WERI-Rb-1 (cell line): ENCODE results near the gene HERC6.

Experiments
- DNase-seq: peaks from one replicate; pipeline ENCODE4 v3.0.0-alpha.2; 2020
- H3K27ac ChIP-seq: fragments of 250-450 bp; sonication (Bioruptor Pico); 2 replicates; pipeline ENCODE4 v1.5.1; 2020; ENCODE audit warnings: mild to moderate bottlenecking, moderate library complexity
- H3K27me3 ChIP-seq: fragments of 250-450 bp; sonication (Bioruptor Pico); 2 replicates; pipeline ENCODE4 v1.5.1; 2021; ENCODE audit warnings: mild to moderate bottlenecking, low read depth, moderate library complexity; ENCODE audit not compliant: insufficient read depth, severe bottlenecking
- H3K36me3 ChIP-seq: fragments of 250-450 bp; sonication (Bioruptor Pico); 2 replicates; pipeline ENCODE4 v1.5.1; 2020; ENCODE audit warnings: mild to moderate bottlenecking, moderate library complexity
- H3K4me3 ChIP-seq: 2 replicates; pipeline ENCODE4 v1.5.1; 2011; ENCODE audit warnings: low read depth, mild to moderate bottlenecking, control low read depth, low read length
- H3K9me3 ChIP-seq: fragments of 250-450 bp; sonication (Bioruptor Pico); 2 replicates; pipeline ENCODE4 v1.5.1; 2021; ENCODE audit warnings: mild to moderate bottlenecking, moderate library complexity; ENCODE audit not compliant: severe bottlenecking
- CTCF ChIP-seq: IDR thresholded peaks from 2 replicates; pipeline ENCODE4 v1.5.1; 2011; ENCODE audit warnings: low read depth, mild to moderate bottlenecking, control low read depth, inconsistent platforms, low read length

Gene HERC6

GRCh38 chr4:88350786-88351185 is 27.9 kb upstream of the HERC6 start:
- no peak for TF ChIP-seq CTCF
- Histone ChIP-seq H3K27ac (no peak overlapping the region), H3K9me3 (peaks cover 4% of the 10 kb centered on the region), H3K36me3 (no peaks in the 10 kb centered on the region), H3K4me3 (no peak overlapping the region), H3K27me3 (no peaks in the 10 kb centered on the region)
- DNase-seq: no peak

- Histone ChIP-seq H3K27ac (no peak overlapping the region), H3K4me3 (no peak overlapping the region), H3K27me3 (no peaks in the 10 kb centered on the region), H3K36me3 (no peaks in the 10 kb centered on the region), H3K9me3 (peaks cover 4% of the 10 kb centered on the region)
- no peak for TF ChIP-seq CTCF
- no peak for DNase-seq
These were observed 26.5 kb upstream of the HERC6 start for GRCh38 chr4:88352062-88352740.

- DNase-seq: no peak
- H3K9me3 ChIP-seq: peaks cover 4% of the 10 kb centered on the region
- TF ChIP-seq CTCF: no peak
- no peaks in the 10 kb centered on the region for H3K27me3 ChIP-seq
- no peaks in the 10 kb centered on the region for H3K36me3 ChIP-seq
- no peak overlapping the region for H3K27ac ChIP-seq
- no peak overlapping the region for H3K4me3 ChIP-seq
These were observed 25.3 kb upstream of the HERC6 start for GRCh38 chr4:88353324-88353723.

GRCh38 chr4:88356771-88357170 is 21.9 kb upstream of the HERC6 start:
- no peak for TF ChIP-seq CTCF
- H3K27ac ChIP-seq: no peak overlapping the region
- DNase-seq: no peak
- peaks cover 10% of the 10 kb centered on the region for H3K9me3 ChIP-seq
- no peak overlapping the region for H3K4me3 ChIP-seq
- H3K36me3 ChIP-seq: no peaks in the 10 kb centered on the region
- no peaks in the 10 kb centered on the region for H3K27me3 ChIP-seq

GRCh38 chr4:88357262-88357661 is 21.4 kb upstream of the HERC6 start:
- H3K27ac ChIP-seq: no peak overlapping the region
- no peak for DNase-seq
- no peaks in the 10 kb centered on the region for H3K36me3 ChIP-seq
- peaks cover 10% of the 10 kb centered on the region for H3K9me3 ChIP-seq
- TF ChIP-seq CTCF: no peak
- H3K4me3 ChIP-seq: no peak overlapping the region
- no peaks in the 10 kb centered on the region for H3K27me3 ChIP-seq

GRCh38 chr4:88359558-88359957 is 19.1 kb upstream of the HERC6 start:
- Histone ChIP-seq H3K4me3 (no peak overlapping the region), H3K27ac (no peak overlapping the region), H3K9me3 (peaks cover 7% of the 10 kb centered on the region), H3K36me3 (no peaks in the 10 kb centered on the region), H3K27me3 (no peaks in the 10 kb centered on the region)
- TF ChIP-seq CTCF: no peak
- no peak for DNase-seq
